ENCODE results near the gene ZNF454. TPM values are rescaled to one million over a fixed set of nuclear protein-coding genes. Genes with fewer than 3 reads are reported as not detected.

Gene ZNF454
- total RNA-seq, 1 experiment from 2014 or later, result not detected

DNA sequence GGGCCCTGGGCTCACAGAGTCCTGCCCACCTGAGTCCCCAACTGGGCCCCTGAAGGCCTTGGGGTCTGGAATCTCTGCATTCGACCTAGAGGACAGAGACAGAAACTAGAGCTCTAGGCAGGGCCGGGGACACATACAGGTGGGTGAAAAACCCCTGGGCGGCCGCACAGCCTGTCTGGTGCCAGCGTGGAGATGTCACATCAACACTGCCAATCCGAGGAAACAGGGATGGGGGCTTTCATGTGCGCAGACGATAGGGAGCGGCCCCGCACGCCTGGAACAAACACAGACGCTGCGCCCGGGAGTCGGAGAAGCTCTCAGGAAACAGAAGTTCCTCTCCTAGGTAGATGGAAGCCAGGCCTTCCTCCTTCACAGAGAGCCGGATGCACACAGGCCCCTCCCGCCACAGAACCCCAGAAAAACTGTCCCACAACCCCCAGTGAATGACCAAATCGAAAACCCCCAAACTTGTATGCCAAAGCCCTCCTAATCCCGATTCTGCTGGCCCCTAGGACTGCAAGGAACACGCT is 52.3 kb downstream of the ZNF454 start:
- Histone ChIP-seq H3K14ac (ENCODE audit: insufficient read depth, low read length) (no peak overlapping the region), H2AFZ (ENCODE audit: low read length) (no peak overlapping the region), H3K18ac (ENCODE audit: insufficient read length, low read depth, low read length) (no peak overlapping the region), H3K79me1 (ENCODE audit: insufficient read depth, low read depth, low read length, poor library complexity, severe bottlenecking) (no peaks in the 10 kb centered on the region), H4K91ac (ENCODE audit: insufficient read length, low read depth, low read length) (no peak overlapping the region), H3K27ac (ENCODE audit: insufficient read length, low read depth, low read length) (no peak overlapping the region), H2AK5ac (ENCODE audit: insufficient read length, low read length) (no peak overlapping the region), H3K56ac (ENCODE audit: insufficient read length, low read depth, low read length) (no peak overlapping the region), H2BK12ac (ENCODE audit: insufficient read length, low read depth, low read length) (no peak overlapping the region), H3K4me1 (ENCODE audit: insufficient read depth, low read length) (no peaks in the 10 kb centered on the region), H2BK120ac (ENCODE audit: low read depth, low read length, poor library complexity, severe bottlenecking) (no peak overlapping the region), H2BK5ac (ENCODE audit: insufficient read length, low read length) (no peak overlapping the region), H4K8ac (replicated peaks; ENCODE audit: insufficient read length, low read depth, low read length) (no peak overlapping the region), H3K4me2 (ENCODE audit: insufficient read depth, insufficient read length, low read length) (no peak overlapping the region), H3K9me3 (ENCODE audit: control insufficient read depth, low read depth, low read length) (peaks cover 10% of the 10 kb centered on the region), H2BK15ac (ENCODE audit: low read depth, low read length) (no peak overlapping the region), H3K4ac (ENCODE audit: low read depth, low read length) (no peak overlapping the region), H3K23ac (ENCODE audit: insufficient read length, low read depth, low read length) (no peak overlapping the region), H3K9ac (ENCODE audit: extremely low read depth, insufficient read length, low read length) (no peak overlapping the region), H4K5ac (ENCODE audit: insufficient read length, low read depth, low read length) (no peak overlapping the region), H3K23me2 (ENCODE audit: insufficient read length, low read depth, low read length, poor library complexity, severe bottlenecking) (peaks cover 2% of the 10 kb centered on the region), H3K79me2 (ENCODE audit: insufficient read depth, low read length) (no peaks in the 10 kb centered on the region), H3T11ph (ENCODE audit: low read length) (no peak overlapping the region), H4K20me1 (ENCODE audit: control insufficient read depth, insufficient read depth, insufficient read length) (no peaks in the 10 kb centered on the region), H3K27me3 (ENCODE audit: insufficient read depth, low read length) (peaks cover 26% of the 10 kb centered on the region), H2BK20ac (ENCODE audit: low read depth, low read length, poor library complexity, severe bottlenecking) (no peak overlapping the region)
- peaks cover 67% of the 10 kb centered on the region for H3K27me3 Mint-ChIP-seq (ENCODE audit: low read depth)
- H3K27ac Mint-ChIP-seq, result no peak overlapping the region
- no CpG with 5 or more reads among the region's 20 CpGs for WGBS (ENCODE audit: extremely low coverage, insufficient read length, low lambda C conversion rate)
- H3K9me3 Mint-ChIP-seq, result peaks cover 19 to 53% of the 10 kb centered on the region in 2 experiments
- peaks cover 5 to 10% of the 10 kb centered on the region in 2 experiments for H3K4me1 Mint-ChIP-seq
- peak overlapping the region; percentile 59 to 79; a peak in 3 of 5 replicates for H3K4me3 Mint-ChIP-seq
- no peak for DNase-seq
- H3K36me3 Mint-ChIP-seq (ENCODE audit: insufficient read depth in 1 of 3, low read depth in 3 of 3), result peaks cover 0 to 7% (median 3%) of the 10 kb centered on the region in 3 experiments; a peak in 5 of 7 replicates
- TF ChIP-seq, protein P1, sequence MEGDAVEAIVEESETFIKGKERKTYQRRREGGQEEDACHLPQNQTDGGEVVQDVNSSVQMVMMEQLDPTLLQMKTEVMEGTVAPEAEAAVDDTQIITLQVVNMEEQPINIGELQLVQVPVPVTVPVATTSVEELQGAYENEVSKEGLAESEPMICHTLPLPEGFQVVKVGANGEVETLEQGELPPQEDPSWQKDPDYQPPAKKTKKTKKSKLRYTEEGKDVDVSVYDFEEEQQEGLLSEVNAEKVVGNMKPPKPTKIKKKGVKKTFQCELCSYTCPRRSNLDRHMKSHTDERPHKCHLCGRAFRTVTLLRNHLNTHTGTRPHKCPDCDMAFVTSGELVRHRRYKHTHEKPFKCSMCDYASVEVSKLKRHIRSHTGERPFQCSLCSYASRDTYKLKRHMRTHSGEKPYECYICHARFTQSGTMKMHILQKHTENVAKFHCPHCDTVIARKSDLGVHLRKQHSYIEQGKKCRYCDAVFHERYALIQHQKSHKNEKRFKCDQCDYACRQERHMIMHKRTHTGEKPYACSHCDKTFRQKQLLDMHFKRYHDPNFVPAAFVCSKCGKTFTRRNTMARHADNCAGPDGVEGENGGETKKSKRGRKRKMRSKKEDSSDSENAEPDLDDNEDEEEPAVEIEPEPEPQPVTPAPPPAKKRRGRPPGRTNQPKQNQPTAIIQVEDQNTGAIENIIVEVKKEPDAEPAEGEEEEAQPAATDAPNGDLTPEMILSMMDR (conservative IDR thresholded peaks at IDR 0.05), result no peak
